SK-N-SH (cell line): ENCODE data around the gene NT5C3A.

Experiments
- MAX ChIP-seq: IDR thresholded peaks from 2 replicates; pipeline ENCODE4 v1.4.0; 2012; ENCODE audit warnings: low read depth
- POLR2AphosphoS5 ChIP-seq: IDR thresholded peaks from 2 replicates; pipeline ENCODE4 v1.6.1; 2012; ENCODE audit warnings: low read depth, low read length
- YY1 ChIP-seq: IDR thresholded peaks from 2 replicates; pipeline ENCODE4 v1.4.0; 2012; ENCODE audit warnings: low read depth, mild to moderate bottlenecking
- TF ChIP-seq, protein P1 (sequence below): fragments of 200-600 bp; sonication (generic); IDR thresholded peaks from 2 replicates; pipeline ENCODE4 v1.6.1; 2017; ENCODE audit warnings: antibody characterized with exemption, mild to moderate bottlenecking, moderate library complexity

DNA sequence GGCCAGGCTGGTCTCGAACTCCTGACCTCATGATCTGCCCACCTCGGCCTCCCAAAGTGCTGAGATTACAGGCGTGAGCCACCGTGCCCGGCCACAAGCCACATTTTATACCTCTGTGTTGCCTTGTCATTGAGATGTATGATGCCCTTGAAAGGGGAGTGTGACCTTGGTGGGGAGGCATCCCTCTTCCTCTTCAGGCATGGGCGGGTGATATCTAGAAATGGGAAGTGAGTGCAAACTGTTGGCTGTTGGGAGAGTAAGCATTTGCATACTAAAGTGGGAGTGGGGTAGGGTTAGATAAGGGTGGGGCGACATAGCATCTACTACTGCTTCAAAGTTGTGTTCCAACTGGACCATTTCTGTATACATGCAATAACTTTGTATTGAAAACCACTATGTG lies 26.6 kb upstream of the NT5C3A start:
- no peak for TF ChIP-seq POLR2AphosphoS5
- TF ChIP-seq, protein P1, sequence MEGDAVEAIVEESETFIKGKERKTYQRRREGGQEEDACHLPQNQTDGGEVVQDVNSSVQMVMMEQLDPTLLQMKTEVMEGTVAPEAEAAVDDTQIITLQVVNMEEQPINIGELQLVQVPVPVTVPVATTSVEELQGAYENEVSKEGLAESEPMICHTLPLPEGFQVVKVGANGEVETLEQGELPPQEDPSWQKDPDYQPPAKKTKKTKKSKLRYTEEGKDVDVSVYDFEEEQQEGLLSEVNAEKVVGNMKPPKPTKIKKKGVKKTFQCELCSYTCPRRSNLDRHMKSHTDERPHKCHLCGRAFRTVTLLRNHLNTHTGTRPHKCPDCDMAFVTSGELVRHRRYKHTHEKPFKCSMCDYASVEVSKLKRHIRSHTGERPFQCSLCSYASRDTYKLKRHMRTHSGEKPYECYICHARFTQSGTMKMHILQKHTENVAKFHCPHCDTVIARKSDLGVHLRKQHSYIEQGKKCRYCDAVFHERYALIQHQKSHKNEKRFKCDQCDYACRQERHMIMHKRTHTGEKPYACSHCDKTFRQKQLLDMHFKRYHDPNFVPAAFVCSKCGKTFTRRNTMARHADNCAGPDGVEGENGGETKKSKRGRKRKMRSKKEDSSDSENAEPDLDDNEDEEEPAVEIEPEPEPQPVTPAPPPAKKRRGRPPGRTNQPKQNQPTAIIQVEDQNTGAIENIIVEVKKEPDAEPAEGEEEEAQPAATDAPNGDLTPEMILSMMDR = no peak
- TF ChIP-seq MAX = no peak
- TF ChIP-seq YY1 = no peak
